AG10803 (cell line): ENCODE results near the gene CAMSAP1.

Source experiments
- DNase-seq: peaks from one replicate; pipeline ENCODE4 v3.0.0; 2010; ENCODE audit warnings: low read depth
- H3K4me3 ChIP-seq: 2 replicates; pipeline ENCODE4 v1.5.1; 2011; ENCODE audit warnings: mild to moderate bottlenecking, low read length, control low read depth
- CTCF ChIP-seq: conservative IDR thresholded peaks from 2 replicates; pipeline ENCODE4 v1.5.1; 2011; ENCODE audit warnings: mild to moderate bottlenecking, low read length, control low read depth, inconsistent platforms

Gene CAMSAP1

GRCh38 chr9:135835131-135835530 is 72.2 kb downstream of the CAMSAP1 start:
- TF ChIP-seq CTCF: no peak
- no peak for DNase-seq
- no peak overlapping the region for H3K4me3 ChIP-seq

GRCh38 chr9:135833864-135834263 is 73.5 kb downstream of the CAMSAP1 start:
- no peak overlapping the region for H3K4me3 ChIP-seq
- no peak for DNase-seq
- no peak for TF ChIP-seq CTCF

- TF ChIP-seq CTCF: no peak
- DNase-seq: no peak
- no peak overlapping the region for H3K4me3 ChIP-seq
These were observed 76.8 kb downstream of the CAMSAP1 start for GRCh38 chr9:135830496-135830895.

GRCh38 chr9:135828656-135829055 is 78.7 kb downstream of the CAMSAP1 start:
- DNase-seq: no peak
- TF ChIP-seq CTCF: no peak
- no peak overlapping the region for H3K4me3 ChIP-seq

GRCh38 chr9:135827866-135828580 is 79.3 kb downstream of the CAMSAP1 start:
- no peak for TF ChIP-seq CTCF
- no peak overlapping the region for H3K4me3 ChIP-seq
- DNase-seq: no peak

GRCh38 chr9:135827301-135827700 is 80.0 kb downstream of the CAMSAP1 start:
- no peak for DNase-seq
- TF ChIP-seq CTCF: no peak
- no peak overlapping the region for H3K4me3 ChIP-seq

- no peak overlapping the region for H3K4me3 ChIP-seq
- DNase-seq: no peak
- no peak for TF ChIP-seq CTCF
These were observed 81.2 kb downstream of the CAMSAP1 start for GRCh38 chr9:135826188-135826545.
